A549 (cell line): Measurements from ENCODE around the gene PLTP. TPM values are rescaled to one million over a fixed set of nuclear protein-coding genes. Genes with fewer than 3 reads are reported as not detected.

Source experiments
- ATAC-seq, 2 experiments: fragments of 200-7000 bp in 1 of 2; fragments of >200 bp in 1 of 2; cut with Nextera tagmentation in 1 of 2; cut with Tn5 transposase in 1 of 2; 3 replicates each; pipeline versions ENCODE4 v1.8.0 to v1.9.1; 2018 to 2020; ENCODE audit warnings: mild to moderate bottlenecking in 1 of 2, moderate library complexity in 1 of 2
- CTCF ChIA-PET: fragments of 300-600 bp; sonication (Branson Sonifier 250); formaldehyde crosslinking; extraction: SDS; loops from one replicate; lab custom pipeline; 2021; ENCODE audit warnings: antibody characterized with exemption, inconsistent platforms; lab: Yijun Ruan, JAX
- POLR2A ChIA-PET: fragments of 350-600 bp; formaldehyde crosslinking; extraction: SDS; loops from one replicate; lab custom pipeline; 2021; ENCODE audit warnings: antibody characterized with exemption, inconsistent platforms; lab: Yijun Ruan, JAX
- DNase-seq, 2 experiments: peaks; one replicate each; pipeline versions ENCODE4 v3.0.0 to v3.0.0-alpha.2; 2011 to 2016; ENCODE audit warnings: low read depth in 1 of 2, low spot score in 1 of 2
- FAIRE-seq: peaks from 2 replicates; lab custom pipeline; 2011; peaks lifted over from hg19 to GRCh38; lab: Jason Lieb, UNC
- H3K27ac ChIP-seq, 2 experiments: fragments of >200 bp; sonication (Bioruptor Twin); formaldehyde crosslinking; 3 replicates each; pipeline ENCODE4 v1.5.1; 2016 to 2017
- H3K4me1 ChIP-seq: fragments of >200 bp; sonication (Bioruptor Twin); formaldehyde crosslinking; 3 replicates; pipeline ENCODE4 v1.6.1; 2016
- H3K4me2 ChIP-seq: fragments of >200 bp; sonication (Bioruptor Twin); formaldehyde crosslinking; 3 replicates; pipeline ENCODE4 v1.6.1; 2016
- H3K4me3 ChIP-seq: fragments of >200 bp; sonication (Bioruptor Twin); formaldehyde crosslinking; 3 replicates; pipeline ENCODE4 v1.5.1; 2016
- H3K9me3 ChIP-seq: fragments of >200 bp; sonication (Bioruptor Twin); formaldehyde crosslinking; 3 replicates; pipeline ENCODE4 v1.6.1; 2016
- BCL3 ChIP-seq: fragments of >200 bp; sonication (Bioruptor Twin); formaldehyde crosslinking; IDR thresholded peaks from 3 replicates; pipeline ENCODE4 v1.6.1; 2016
- CEBPB ChIP-seq, 2 experiments: fragments of >200 bp in 1 of 2; sonication (Bioruptor Twin) in 1 of 2; formaldehyde crosslinking in 1 of 2; IDR thresholded peaks; 2 replicates each; pipeline ENCODE4 v1.6.1; 2012 to 2016
- CHD4 ChIP-seq: fragments of 200-600 bp; sonication (generic); IDR thresholded peaks from 2 replicates; pipeline ENCODE4 v1.6.1; 2016; ENCODE audit warnings: antibody characterized with exemption, mild to moderate bottlenecking, borderline replicate concordance
- E2F6 ChIP-seq: IDR thresholded peaks from 2 replicates; pipeline ENCODE4 v1.6.1; 2012; ENCODE audit warnings: low read depth, borderline replicate concordance
- EHF ChIP-seq: fragments of 250-450 bp; sonication (Bioruptor Pico); IDR thresholded peaks from 2 replicates; pipeline ENCODE4 v1.5.0; 2020; ENCODE audit warnings: mild to moderate bottlenecking
- EHMT2 ChIP-seq: fragments of 200-600 bp; sonication (generic); IDR thresholded peaks from 2 replicates; pipeline ENCODE4 v1.6.1; 2016; ENCODE audit warnings: antibody characterized with exemption, low read depth, mild to moderate bottlenecking, moderate library complexity
- ESRRA ChIP-seq: fragments of 150-350 bp; IDR thresholded peaks from 2 replicates; pipeline ENCODE4 v1.6.1; 2014; ENCODE audit warnings: mild to moderate bottlenecking, low read length, borderline replicate concordance
- FOXS1 ChIP-seq: fragments of 250-450 bp; sonication (Bioruptor Pico); IDR thresholded peaks from 2 replicates; pipeline ENCODE4 v1.5.0; 2020; ENCODE audit warnings: mild to moderate bottlenecking, moderate library complexity
- HEYL ChIP-seq: fragments of 250-450 bp; sonication (Bioruptor Pico); IDR thresholded peaks from 2 replicates; pipeline ENCODE4 v1.8.0; 2021; ENCODE audit warnings: mild to moderate bottlenecking, moderate library complexity
- HOXA7 ChIP-seq: fragments of 250-450 bp; sonication (Bioruptor Pico); IDR thresholded peaks from 2 replicates; pipeline ENCODE4 v1.5.0; 2020; ENCODE audit warnings: mild to moderate bottlenecking, moderate library complexity
- KDM1A ChIP-seq: fragments of 200-600 bp; sonication (generic); IDR thresholded peaks from 2 replicates; pipeline ENCODE4 v1.6.1; 2016; ENCODE audit warnings: low read depth, mild to moderate bottlenecking
- KDM5A ChIP-seq: fragments of 200-600 bp; sonication (generic); IDR thresholded peaks from 2 replicates; pipeline ENCODE4 v1.6.1; 2016; ENCODE audit warnings: antibody characterized with exemption, mild to moderate bottlenecking
- MAX ChIP-seq: IDR thresholded peaks from 2 replicates; pipeline ENCODE4 v1.6.1; 2012
- MAZ ChIP-seq: fragments of 150-350 bp; IDR thresholded peaks from 2 replicates; pipeline ENCODE4 v1.6.1; 2014; ENCODE audit warnings: antibody characterized with exemption, low read depth, low read length, borderline replicate concordance
- NFE2L2 ChIP-seq: fragments of 150-350 bp; conservative IDR thresholded peaks from 2 replicates; pipeline ENCODE4 v1.6.1; 2014; ENCODE audit warnings: low read length
- NPAS2 ChIP-seq: fragments of 250-450 bp; sonication (Bioruptor Pico); IDR thresholded peaks from 2 replicates; pipeline ENCODE4 v1.8.0; 2022; ENCODE audit warnings: mild to moderate bottlenecking, moderate library complexity, borderline replicate concordance
- NR3C1 ChIP-seq: fragments of >200 bp; sonication (Bioruptor Twin); formaldehyde crosslinking; IDR thresholded peaks from 3 replicates; pipeline ENCODE4 v1.6.1; 2017
- RFX5 ChIP-seq: fragments of 450-650 bp; IDR thresholded peaks from 2 replicates; pipeline ENCODE4 v1.7.1; 2014; ENCODE audit warnings: antibody characterized with exemption, mild to moderate bottlenecking, moderate library complexity
- ZC3H11A ChIP-seq: fragments of 450-650 bp; IDR thresholded peaks from 2 replicates; pipeline ENCODE4 v1.6.1; 2014; ENCODE audit warnings: antibody characterized with exemption, mild to moderate bottlenecking
- ZFP36 ChIP-seq: fragments of 450-650 bp; IDR thresholded peaks from 2 replicates; pipeline ENCODE4 v1.6.1; 2014; ENCODE audit warnings: borderline replicate concordance; ENCODE audit not compliant: partially characterized antibody
- ZSCAN20 ChIP-seq: fragments of 250-450 bp; sonication (Bioruptor Pico); IDR thresholded peaks from 2 replicates; pipeline ENCODE4 v1.8.0; 2022; ENCODE audit warnings: mild to moderate bottlenecking, moderate library complexity
- WGBS: methylation state at CpG from one replicate; pipeline ENCODE4 v1.1.6; 2017; ENCODE audit errors: missing lambda C conversion rate; 5-methylcytosine and 5-hydroxymethylcytosine counted together
- polyA plus RNA-seq, 4 experiments: library from polyadenylated mRNA; depleted of rRNA in 3 of 4; stranded (reverse); fragments of >200 nt; fragmentation: RNase III in 1 of 4; extraction: RNeasy Plus Mini Kit Qiagen cat#74134 plus additional on column Dnase treatment in 1 of 4; gene quantifications; 2 replicates in 3 of 4; 3 replicates in 1 of 4; pipeline ENCODE4 v1.2.3, GENCODE V29; 2011 to 2017
- TF ChIP-seq, protein P1 (sequence below): fragments of 200-600 bp; sonication (generic); IDR thresholded peaks from 2 replicates; pipeline ENCODE4 v1.6.1; 2016; ENCODE audit warnings: antibody characterized with exemption, mild to moderate bottlenecking, moderate library complexity

PLTP gene
- polyA plus RNA-seq, 2 of the 4 experiments (the other 2 are of a cell fraction) = 1.6 to 2.7 TPM

DNA sequence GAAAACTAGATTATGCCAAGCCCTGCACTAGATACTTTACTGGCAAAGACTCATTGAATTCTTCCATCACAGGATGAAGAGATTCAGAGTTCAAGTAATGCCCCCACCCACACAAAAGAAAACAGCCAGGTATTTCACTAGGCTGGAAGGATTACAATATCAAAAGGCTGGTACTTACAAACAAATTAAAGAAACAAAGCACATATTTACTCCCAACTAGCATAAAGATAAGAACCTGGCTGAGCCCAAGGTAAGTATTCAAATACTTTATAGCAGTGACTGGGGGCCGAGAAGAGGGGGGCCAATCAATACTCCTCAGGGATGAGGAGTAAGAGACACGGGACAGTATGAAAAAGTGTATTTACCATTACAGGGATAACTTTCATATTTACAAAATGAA lies 58.5 kb downstream of the PLTP start (continued):
- TF ChIP-seq, protein P1, sequence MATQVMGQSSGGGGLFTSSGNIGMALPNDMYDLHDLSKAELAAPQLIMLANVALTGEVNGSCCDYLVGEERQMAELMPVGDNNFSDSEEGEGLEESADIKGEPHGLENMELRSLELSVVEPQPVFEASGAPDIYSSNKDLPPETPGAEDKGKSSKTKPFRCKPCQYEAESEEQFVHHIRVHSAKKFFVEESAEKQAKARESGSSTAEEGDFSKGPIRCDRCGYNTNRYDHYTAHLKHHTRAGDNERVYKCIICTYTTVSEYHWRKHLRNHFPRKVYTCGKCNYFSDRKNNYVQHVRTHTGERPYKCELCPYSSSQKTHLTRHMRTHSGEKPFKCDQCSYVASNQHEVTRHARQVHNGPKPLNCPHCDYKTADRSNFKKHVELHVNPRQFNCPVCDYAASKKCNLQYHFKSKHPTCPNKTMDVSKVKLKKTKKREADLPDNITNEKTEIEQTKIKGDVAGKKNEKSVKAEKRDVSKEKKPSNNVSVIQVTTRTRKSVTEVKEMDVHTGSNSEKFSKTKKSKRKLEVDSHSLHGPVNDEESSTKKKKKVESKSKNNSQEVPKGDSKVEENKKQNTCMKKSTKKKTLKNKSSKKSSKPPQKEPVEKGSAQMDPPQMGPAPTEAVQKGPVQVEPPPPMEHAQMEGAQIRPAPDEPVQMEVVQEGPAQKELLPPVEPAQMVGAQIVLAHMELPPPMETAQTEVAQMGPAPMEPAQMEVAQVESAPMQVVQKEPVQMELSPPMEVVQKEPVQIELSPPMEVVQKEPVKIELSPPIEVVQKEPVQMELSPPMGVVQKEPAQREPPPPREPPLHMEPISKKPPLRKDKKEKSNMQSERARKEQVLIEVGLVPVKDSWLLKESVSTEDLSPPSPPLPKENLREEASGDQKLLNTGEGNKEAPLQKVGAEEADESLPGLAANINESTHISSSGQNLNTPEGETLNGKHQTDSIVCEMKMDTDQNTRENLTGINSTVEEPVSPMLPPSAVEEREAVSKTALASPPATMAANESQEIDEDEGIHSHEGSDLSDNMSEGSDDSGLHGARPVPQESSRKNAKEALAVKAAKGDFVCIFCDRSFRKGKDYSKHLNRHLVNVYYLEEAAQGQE = no peak
- no peak for TF ChIP-seq ESRRA
- TF ChIP-seq, all 56 proteins: peak for 0

GRCh38 chr20:45852326-45852725 lies 59.6 kb downstream of the PLTP start:
- POLR2A ChIA-PET = no interaction called here
- CTCF ChIA-PET = interaction anchor here (0.6 kb wide), 1 partner anchor 13 kb away, joined by 3 read pairs; no protein-coding TSS in a partner anchor
- WGBS = 84% methylated on average over 6 of the region's 6 CpGs
- Histone ChIP-seq H3K27ac (no peak overlapping the region), H3K4me3 (no peak overlapping the region), H3K4me1 (peaks cover 8% of the 10 kb centered on the region; the same call in 2 of the 3 replicates), H3K4me2 (no peak overlapping the region), H3K9me3 (no peaks in the 10 kb centered on the region)
- no peak for TF ChIP-seq E2F6
- no peak for TF ChIP-seq ZC3H11A
- no peak for TF ChIP-seq EHF (CRISPR knock-in tag)
- no peak for TF ChIP-seq ZFP36
- no peak for TF ChIP-seq MAX
- TF ChIP-seq KDM5A = no peak
- no peak for TF ChIP-seq NR3C1
- TF ChIP-seq CHD4 = no peak
- TF ChIP-seq NFE2L2 = no peak
- TF ChIP-seq FOXS1 (CRISPR knock-in tag) = no peak
- TF ChIP-seq HEYL (CRISPR knock-in tag) = no peak
- TF ChIP-seq HOXA7 (CRISPR knock-in tag) = no peak
- FAIRE-seq (no peak), ATAC-seq (no peak), DNase-seq (no peak)

GRCh38 chr20:45851501-45851900 lies 60.5 kb downstream of the PLTP start:
- H3K4me1 ChIP-seq = peaks cover 8% of the 10 kb centered on the region; the same call in 2 of the 3 replicates
- ChIA-PET POLR2A (no interaction called here), CTCF (interaction anchor here (0.9 to 1.0 kb wide), 3 partner anchors 10 to 119 kb away, joined by 3 to 4 read pairs (median 3); no protein-coding TSS in a partner anchor)
- no peak overlapping the region for H3K4me3 ChIP-seq
- H3K27ac ChIP-seq = no peak overlapping the region
- ATAC-seq (no peak), DNase-seq (no peak), FAIRE-seq (no peak)
- H3K4me2 ChIP-seq = no peak overlapping the region
- TF ChIP-seq KDM1A = 0 out of 2 replicates have a peak, but pooled peaks have one; percentile 11
- no peak for TF ChIP-seq EHF (CRISPR knock-in tag)
- H3K9me3 ChIP-seq = no peaks in the 10 kb centered on the region

DNA sequence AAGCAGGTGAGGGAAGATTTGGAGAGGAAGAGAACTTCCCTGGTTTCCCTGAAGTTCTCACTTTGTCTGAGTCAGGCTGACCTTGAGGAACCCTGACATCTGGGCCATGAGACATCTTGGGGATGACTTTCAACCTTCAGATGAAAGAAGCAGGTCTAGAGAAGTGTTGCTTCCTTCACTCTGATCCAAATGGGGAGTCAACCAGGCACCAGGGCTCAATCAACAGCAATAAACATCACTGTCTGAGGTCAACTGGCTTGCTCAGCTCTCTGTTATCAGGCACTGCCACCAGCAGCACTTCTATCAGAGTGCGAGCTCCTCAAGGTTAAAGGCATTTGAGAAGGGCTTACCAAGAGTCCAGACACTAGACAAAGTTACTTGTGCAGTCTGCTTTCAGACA lies 61.0 kb downstream of the PLTP start:
- DNase-seq = no peak
- no peak overlapping the region for H3K4me3 ChIP-seq
- FAIRE-seq = no peak
- H3K4me2 ChIP-seq = no peak overlapping the region
- ATAC-seq = no peak
- ChIA-PET CTCF (interaction anchor here (0.9 to 1.5 kb wide), 4 partner anchors 9 to 119 kb away, joined by 3 to 4 read pairs (median 3); no protein-coding TSS in a partner anchor), POLR2A (no interaction called here)
- no peaks in the 10 kb centered on the region for H3K9me3 ChIP-seq
- H3K4me1 ChIP-seq = peaks cover 2% of the 10 kb centered on the region; the same call in 1 of the 3 replicates
- no peak overlapping the region for H3K27ac ChIP-seq
- 90% methylated on average over 1 of the region's 1 CpG for WGBS
- TF ChIP-seq ZSCAN20 (CRISPR knock-in tag) (no peak), ESRRA (no peak), CHD4 (no peak), EHMT2 (no peak), CEBPB (IDR thresholded peaks at IDR 0.05) (no peak), EHF (CRISPR knock-in tag) (no peak), NR3C1 (no peak), RFX5 (no peak), BCL3 (no peak), NPAS2 (no peak), MAZ (no peak), ZFP36 (no peak), HEYL (CRISPR knock-in tag) (no peak)
- TF ChIP-seq, protein P1 = no peak
